COLO829 (cell line): Measurements from ENCODE around the gene MSANTD1.

ENCODE experiments used
- DNase-seq: peaks from one replicate; pipeline ENCODE4 v3.0.0; 2012; ENCODE audit warnings: low spot score

MSANTD1 gene

GRCh38 chr4:3263876-3264193 lies 14.9 kb downstream of the MSANTD1 start:
- no peak for DNase-seq

- no peak for DNase-seq
Observed at GRCh38 chr4:3266076-3266475, 17.1 kb downstream of the MSANTD1 start.

GRCh38 chr4:3267576-3268394 lies 18.8 kb downstream of the MSANTD1 start:
- DNase-seq: no peak

- no peak for DNase-seq
Observed at GRCh38 chr4:3268395-3269104, 19.6 kb downstream of the MSANTD1 start.

GRCh38 chr4:3269105-3269927 lies 20.4 kb downstream of the MSANTD1 start:
- DNase-seq: no peak

- no peak for DNase-seq
Observed at GRCh38 chr4:3269991-3270611, 21.1 kb downstream of the MSANTD1 start.

GRCh38 chr4:3271131-3271530 lies 22.2 kb downstream of the MSANTD1 start:
- DNase-seq: no peak

- DNase-seq: no peak
Observed at GRCh38 chr4:3276986-3277385, 28.0 kb downstream of the MSANTD1 start.

- DNase-seq: no peak
Observed at GRCh38 chr4:3280466-3280865, 31.5 kb downstream of the MSANTD1 start.

- DNase-seq: no peak
Observed at GRCh38 chr4:3283483-3283882, 34.5 kb downstream of the MSANTD1 start.

GRCh38 chr4:3283916-3284315 lies 35.0 kb downstream of the MSANTD1 start:
- DNase-seq: no peak

- DNase-seq: no peak
Observed at GRCh38 chr4:3284734-3285557, 36.0 kb downstream of the MSANTD1 start.

GRCh38 chr4:3285558-3286334 lies 36.8 kb downstream of the MSANTD1 start:
- no peak for DNase-seq

- DNase-seq: no peak
Observed at GRCh38 chr4:3286335-3287175, 37.6 kb downstream of the MSANTD1 start.

- no peak for DNase-seq
Observed at GRCh38 chr4:3287271-3287971, 38.5 kb downstream of the MSANTD1 start.

- DNase-seq: no peak
Observed at GRCh38 chr4:3287972-3288570, 39.1 kb downstream of the MSANTD1 start.

- DNase-seq: no peak
Observed at GRCh38 chr4:3288571-3289094, 39.7 kb downstream of the MSANTD1 start.

GRCh38 chr4:3290476-3290875 lies 41.5 kb downstream of the MSANTD1 start:
- no peak for DNase-seq
